Osteoblast (primary cell): Measurements from ENCODE around the gene ENHO. TPM values are rescaled to one million over a fixed set of nuclear protein-coding genes. Genes with fewer than 3 reads are reported as not detected.

ENCODE experiments used
- DNase-seq: peaks from one replicate; pipeline ENCODE4 v3.0.0; 2011; ENCODE audit warnings: low spot score, mixed read lengths; ENCODE audit not compliant: insufficient read length; ENCODE audit errors: missing footprints
- H2AFZ ChIP-seq: 2 replicates; pipeline ENCODE4 v1.6.0; 2011; ENCODE audit warnings: mild to moderate bottlenecking, low read length
- H3K27ac ChIP-seq: 2 replicates; pipeline ENCODE4 v1.5.1; 2011; ENCODE audit warnings: mild to moderate bottlenecking, low read depth, low read length, moderate library complexity
- H3K27me3 ChIP-seq: 2 replicates; pipeline ENCODE4 v1.6.0; 2012; ENCODE audit warnings: mild to moderate bottlenecking, control low read depth, inconsistent platforms, low read length, moderate library complexity; ENCODE audit not compliant: insufficient read depth
- H3K36me3 ChIP-seq: 2 replicates; pipeline ENCODE4 v1.5.1; 2011; ENCODE audit warnings: mild to moderate bottlenecking, low read length, control low read depth, moderate library complexity; ENCODE audit not compliant: insufficient read depth
- H3K4me1 ChIP-seq: 2 replicates; pipeline ENCODE4 v1.5.1; 2011; ENCODE audit warnings: mild to moderate bottlenecking, low read length, control low read depth, moderate library complexity; ENCODE audit not compliant: insufficient read depth
- H3K4me2 ChIP-seq: 2 replicates; pipeline ENCODE4 v1.6.0; 2011; ENCODE audit warnings: mild to moderate bottlenecking, low read length; ENCODE audit not compliant: insufficient read depth
- H3K4me3 ChIP-seq: fragments of 200-600 bp; sonication (generic); 3 replicates; pipeline ENCODE4 v1.5.1; 2012; ENCODE audit warnings: mild to moderate bottlenecking, low read length, inconsistent platforms; ENCODE audit not compliant: insufficient read depth
- H3K79me2 ChIP-seq: 2 replicates; pipeline ENCODE4 v1.6.0; 2012; ENCODE audit warnings: mild to moderate bottlenecking, low read length, control low read depth, inconsistent platforms; ENCODE audit not compliant: insufficient read depth
- H3K9me3 ChIP-seq: 2 replicates; pipeline ENCODE4 v1.5.1; 2011; ENCODE audit warnings: low read depth, low read length, control low read depth
- H4K20me1 ChIP-seq: 2 replicates; pipeline ENCODE4 v1.6.0; 2012; ENCODE audit warnings: mild to moderate bottlenecking, low read length, control low read depth; ENCODE audit not compliant: insufficient read depth
- total RNA-seq: library from RNA; depleted of rRNA; stranded (reverse); fragments of >200 nt; gene quantifications from 2 replicates; pipeline ENCODE4 v1.2.3, GENCODE V29; 2012
- TF ChIP-seq, protein P1 (sequence below): IDR thresholded peaks from 2 replicates; pipeline ENCODE4 v1.5.1; 2011; ENCODE audit warnings: mild to moderate bottlenecking, low read depth, low read length, moderate library complexity; ENCODE audit errors: extremely low read depth

The ENHO gene
- total RNA-seq, 1 donor, result under 0.01 TPM

DNA sequence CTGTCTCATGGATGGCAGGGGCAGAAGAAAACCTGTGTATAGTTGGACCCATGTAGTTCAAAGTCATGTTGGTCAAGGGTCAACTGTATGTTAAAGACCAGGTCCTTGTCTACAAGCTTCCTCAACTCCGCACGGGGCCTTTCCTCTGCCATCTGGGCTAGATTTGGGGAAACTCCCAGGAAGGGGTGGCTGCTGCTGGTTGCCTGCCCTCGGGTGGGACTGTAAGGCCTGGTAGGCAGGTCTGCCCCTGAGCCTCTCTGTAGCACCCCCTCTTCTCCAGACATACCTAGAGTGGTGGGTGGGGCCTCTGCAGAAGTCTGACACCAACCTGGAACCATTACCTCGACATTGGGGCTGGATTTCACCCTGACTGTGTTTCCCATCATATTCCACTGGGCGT, 15.2 kb downstream of the ENHO start:
- no peaks in the 10 kb centered on the region for H4K20me1 ChIP-seq
- H3K9me3 ChIP-seq, result no peaks in the 10 kb centered on the region
- no peak overlapping the region for H3K4me3 ChIP-seq
- TF ChIP-seq, protein P1, sequence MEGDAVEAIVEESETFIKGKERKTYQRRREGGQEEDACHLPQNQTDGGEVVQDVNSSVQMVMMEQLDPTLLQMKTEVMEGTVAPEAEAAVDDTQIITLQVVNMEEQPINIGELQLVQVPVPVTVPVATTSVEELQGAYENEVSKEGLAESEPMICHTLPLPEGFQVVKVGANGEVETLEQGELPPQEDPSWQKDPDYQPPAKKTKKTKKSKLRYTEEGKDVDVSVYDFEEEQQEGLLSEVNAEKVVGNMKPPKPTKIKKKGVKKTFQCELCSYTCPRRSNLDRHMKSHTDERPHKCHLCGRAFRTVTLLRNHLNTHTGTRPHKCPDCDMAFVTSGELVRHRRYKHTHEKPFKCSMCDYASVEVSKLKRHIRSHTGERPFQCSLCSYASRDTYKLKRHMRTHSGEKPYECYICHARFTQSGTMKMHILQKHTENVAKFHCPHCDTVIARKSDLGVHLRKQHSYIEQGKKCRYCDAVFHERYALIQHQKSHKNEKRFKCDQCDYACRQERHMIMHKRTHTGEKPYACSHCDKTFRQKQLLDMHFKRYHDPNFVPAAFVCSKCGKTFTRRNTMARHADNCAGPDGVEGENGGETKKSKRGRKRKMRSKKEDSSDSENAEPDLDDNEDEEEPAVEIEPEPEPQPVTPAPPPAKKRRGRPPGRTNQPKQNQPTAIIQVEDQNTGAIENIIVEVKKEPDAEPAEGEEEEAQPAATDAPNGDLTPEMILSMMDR, result no peak
- DNase-seq, result peak; percentile 46
- no peak overlapping the region for H2AFZ ChIP-seq
- no peak overlapping the region for H3K4me2 ChIP-seq
- no peaks in the 10 kb centered on the region for H3K79me2 ChIP-seq
- H3K4me1 ChIP-seq, result no peaks in the 10 kb centered on the region
- H3K27me3 ChIP-seq, result peaks cover 17% of the 10 kb centered on the region
- no peak overlapping the region for H3K27ac ChIP-seq
- H3K36me3 ChIP-seq, result no peaks in the 10 kb centered on the region

DNA sequence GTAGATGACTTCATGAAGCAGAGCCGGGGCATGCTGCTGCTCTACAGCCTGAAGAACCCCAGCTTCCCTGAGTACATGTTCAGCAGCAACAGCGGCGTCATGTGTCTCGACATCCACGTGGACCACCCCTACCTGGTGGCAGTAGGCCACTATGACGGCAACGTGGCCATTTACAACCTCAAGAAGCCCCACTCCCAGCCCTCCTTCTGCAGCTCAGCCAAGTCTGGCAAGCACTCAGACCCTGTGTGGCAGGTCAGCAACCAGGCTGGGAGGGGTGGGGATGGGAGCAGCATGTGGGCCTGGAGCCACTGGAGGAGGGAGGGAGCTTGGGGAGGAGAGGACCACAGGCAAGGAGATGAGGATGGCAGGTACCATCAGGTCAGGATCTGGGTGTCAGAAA, 16.2 kb downstream of the ENHO start:
- peaks cover 10% of the 10 kb centered on the region for H3K27me3 ChIP-seq
- TF ChIP-seq, protein P1, result no peak

DNA sequence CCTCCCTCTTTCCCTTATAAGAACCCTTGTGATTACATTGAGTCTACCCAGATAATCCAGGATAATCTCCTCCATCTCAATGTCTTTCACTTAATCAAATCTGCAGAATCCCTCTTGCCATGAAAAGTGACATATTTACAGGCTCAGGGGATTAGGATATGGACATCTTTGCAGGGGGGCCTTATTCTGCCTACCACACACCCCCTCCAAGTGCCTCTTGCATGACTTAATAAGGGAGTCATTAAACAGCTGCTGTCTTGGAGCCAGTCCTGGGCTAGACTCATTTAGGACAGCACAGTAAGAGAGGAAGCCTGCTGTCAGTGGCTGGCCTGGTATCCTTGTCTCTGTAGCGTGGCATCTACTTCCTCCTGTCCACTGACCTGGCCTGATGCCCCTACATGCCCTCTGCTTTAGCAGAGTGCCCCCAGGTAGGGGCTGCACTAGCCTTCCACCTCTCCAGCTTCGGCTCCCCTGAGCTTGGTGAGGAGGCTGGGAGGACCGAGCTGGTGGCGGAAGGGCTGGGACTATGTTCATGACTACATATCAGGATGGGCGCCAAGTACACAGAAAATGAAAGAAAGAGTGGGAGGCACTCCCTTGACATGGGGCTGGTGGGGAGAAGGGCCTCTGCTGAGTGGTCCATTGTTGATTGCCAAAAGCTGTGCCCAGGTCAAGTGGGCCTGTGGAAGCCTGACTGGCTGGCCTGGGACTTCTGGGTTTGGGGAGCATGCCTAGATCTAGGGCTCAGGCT, 17.2 kb downstream of the ENHO start:
- DNase-seq, result peak; percentile 58
- Histone ChIP-seq H3K79me2 (no peaks in the 10 kb centered on the region), H3K4me2 (no peak overlapping the region), H4K20me1 (no peaks in the 10 kb centered on the region), H2AFZ (no peak overlapping the region), H3K9me3 (no peaks in the 10 kb centered on the region), H3K27ac (no peak overlapping the region), H3K36me3 (no peaks in the 10 kb centered on the region), H3K4me1 (peaks cover 6% of the 10 kb centered on the region), H3K4me3 (no peak overlapping the region), H3K27me3 (peaks cover 10% of the 10 kb centered on the region)
- TF ChIP-seq, protein P1, result no peak

More for the DNA sequence above, 16.2 kb downstream of the ENHO start:
- no peaks in the 10 kb centered on the region for H3K36me3 ChIP-seq
- H3K27ac ChIP-seq, result no peak overlapping the region
- H3K9me3 ChIP-seq, result no peaks in the 10 kb centered on the region
- H3K4me1 ChIP-seq, result peaks cover 6% of the 10 kb centered on the region
- H2AFZ ChIP-seq, result no peak overlapping the region
- H4K20me1 ChIP-seq, result no peaks in the 10 kb centered on the region
- no peaks in the 10 kb centered on the region for H3K79me2 ChIP-seq
- no peak overlapping the region for H3K4me2 ChIP-seq
- no peak overlapping the region for H3K4me3 ChIP-seq
- DNase-seq, result no peak

DNA sequence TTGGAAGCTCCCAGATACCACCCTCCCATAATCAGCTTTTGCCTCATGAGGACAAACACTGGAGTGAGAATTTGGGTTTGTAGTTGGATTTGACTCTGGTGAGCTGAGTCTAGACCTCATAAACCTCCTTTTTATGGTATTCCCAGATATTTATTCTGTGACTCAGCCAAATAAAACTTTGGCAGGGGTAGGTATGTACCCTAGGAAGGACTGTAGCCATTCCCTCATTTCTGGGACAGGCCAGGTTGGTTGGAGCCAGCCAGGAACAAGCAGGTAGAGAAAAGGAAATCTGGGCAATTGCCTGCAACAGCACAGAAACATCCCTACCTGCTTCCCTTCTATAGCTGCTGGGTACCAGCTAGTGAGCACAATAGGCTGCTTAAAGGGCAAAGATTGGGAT, 19.4 kb downstream of the ENHO start:
- Histone ChIP-seq H3K4me2 (no peak overlapping the region), H3K27me3 (peaks cover 14% of the 10 kb centered on the region), H3K79me2 (no peaks in the 10 kb centered on the region), H4K20me1 (no peaks in the 10 kb centered on the region), H3K4me1 (peaks cover 6% of the 10 kb centered on the region), H2AFZ (no peak overlapping the region), H3K9me3 (no peaks in the 10 kb centered on the region), H3K36me3 (no peaks in the 10 kb centered on the region), H3K4me3 (no peak overlapping the region), H3K27ac (no peak overlapping the region)
- TF ChIP-seq, protein P1, result no peak
- DNase-seq, result peak; percentile 38
